Putamen (tissue), 1 donor: ENCODE data around the gene SBK2.
"Not testable (repeated sequence)": the region's sequence is repeated elsewhere in the genome, so short reads cannot be mapped to it uniquely, and the experiment has no call there.

Source experiments
- DNase-seq: peaks from one replicate; pipeline ENCODE4 v3.0.0-alpha.2; 2016; ENCODE audit warnings: low spot score

The SBK2 gene

GRCh38 chr19:55500368-55500952, 36.5 kb downstream of the SBK2 start:
- DNase-seq: no peak

DNA sequence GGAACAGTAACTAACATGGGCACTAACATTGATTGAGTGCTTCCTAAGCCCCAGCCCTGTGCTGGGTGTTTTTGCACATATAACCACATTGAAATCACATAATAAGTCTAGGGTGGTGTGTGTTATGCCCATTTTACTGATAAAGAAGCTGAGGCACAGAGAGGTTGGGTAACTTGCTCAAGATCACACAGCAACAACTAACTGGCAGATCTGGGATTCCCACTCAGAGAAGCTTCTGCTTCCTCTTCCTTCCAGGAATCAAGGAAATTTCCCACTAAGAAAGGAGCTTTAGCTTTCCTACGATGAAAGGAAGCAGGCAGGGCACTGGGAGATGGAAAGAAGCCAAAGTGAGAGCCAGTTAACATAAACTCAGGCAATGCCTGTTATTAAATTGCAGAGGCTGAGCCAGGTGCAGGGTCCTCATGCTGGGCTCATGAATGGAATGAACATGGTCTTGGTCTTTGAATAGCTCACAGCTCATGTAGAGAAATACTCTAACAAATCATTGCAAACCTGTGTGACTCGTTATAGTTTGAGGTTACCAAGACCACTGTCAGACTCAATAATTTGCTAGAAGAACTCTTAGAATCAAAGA, 38.6 kb downstream of the SBK2 start:
- no peak for DNase-seq

DNA sequence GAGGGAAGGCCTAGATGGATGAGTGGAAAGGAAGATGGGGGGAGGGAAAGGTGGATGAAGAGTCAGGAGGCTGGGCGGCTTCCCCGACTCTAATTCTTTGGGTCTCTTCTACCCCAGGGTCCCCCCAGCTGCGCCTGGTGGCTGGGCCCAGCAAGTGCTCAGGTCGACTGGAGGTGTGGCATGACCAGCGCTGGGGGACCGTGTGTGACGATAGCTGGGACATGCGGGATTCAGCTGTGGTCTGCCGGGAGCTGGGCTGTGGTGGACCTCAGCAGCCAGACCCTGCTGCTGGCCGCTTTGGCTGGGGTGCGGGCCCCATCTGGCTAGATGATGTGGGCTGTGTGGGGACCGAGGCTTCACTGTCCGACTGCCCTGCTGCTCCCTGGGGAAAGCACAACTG, 39.2 kb downstream of the SBK2 start:
- DNase-seq: no peak

DNA sequence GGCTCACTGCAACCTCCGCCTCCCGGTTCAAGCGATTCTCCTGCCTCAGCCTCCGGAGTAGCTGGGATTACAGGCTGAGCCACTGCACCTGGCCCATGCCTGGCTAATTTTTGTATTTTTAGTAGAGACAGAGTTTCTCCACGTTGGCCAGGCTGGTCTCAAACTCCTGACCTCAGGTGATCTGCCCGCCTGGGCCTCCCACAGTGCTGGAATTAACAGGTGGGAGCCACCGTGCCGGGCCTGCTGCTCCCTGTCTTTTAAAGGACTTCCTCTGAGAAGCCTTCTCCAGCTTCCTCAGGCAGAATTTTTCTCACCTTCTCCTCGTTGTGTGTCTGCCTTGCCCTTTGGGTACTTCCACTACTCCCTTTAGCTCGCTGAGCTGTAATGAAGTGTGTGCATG, 40.1 kb downstream of the SBK2 start:
- not testable (repeated sequence) for DNase-seq

DNA sequence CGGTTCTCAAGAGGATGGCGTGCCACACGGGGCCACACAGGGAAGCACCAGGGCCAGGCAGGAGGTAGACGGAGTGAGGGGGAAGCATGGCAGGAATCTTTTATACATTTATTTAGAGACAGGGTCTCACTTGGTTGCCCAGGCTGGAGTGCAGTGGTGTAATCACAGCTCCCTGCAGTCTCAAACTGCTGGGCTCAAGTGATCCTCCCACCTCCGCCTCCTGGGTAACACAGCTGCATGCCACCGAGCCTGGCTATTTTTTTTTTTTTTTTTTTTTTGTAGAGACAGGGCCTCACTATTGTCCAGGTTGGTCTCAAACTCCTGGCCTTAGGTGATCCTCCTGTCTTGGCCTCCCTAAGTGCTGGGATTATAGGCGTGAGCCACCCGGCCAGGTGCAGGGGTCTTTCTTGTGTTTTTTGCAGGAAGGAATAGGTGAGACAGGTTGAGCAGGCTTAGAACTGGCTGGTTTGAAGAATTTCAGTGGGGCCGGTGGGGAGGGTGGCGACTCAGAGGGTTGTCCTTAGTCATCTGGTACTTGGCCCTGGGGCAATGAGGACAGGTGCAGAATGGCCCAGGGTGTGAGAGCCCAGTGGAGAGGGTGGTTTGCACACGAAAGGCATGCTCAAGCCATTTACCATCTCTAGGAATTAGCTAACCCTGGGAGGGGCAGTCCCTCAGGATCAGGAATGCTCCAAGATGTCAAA, 41.1 kb downstream of the SBK2 start:
- DNase-seq: no peak

DNA sequence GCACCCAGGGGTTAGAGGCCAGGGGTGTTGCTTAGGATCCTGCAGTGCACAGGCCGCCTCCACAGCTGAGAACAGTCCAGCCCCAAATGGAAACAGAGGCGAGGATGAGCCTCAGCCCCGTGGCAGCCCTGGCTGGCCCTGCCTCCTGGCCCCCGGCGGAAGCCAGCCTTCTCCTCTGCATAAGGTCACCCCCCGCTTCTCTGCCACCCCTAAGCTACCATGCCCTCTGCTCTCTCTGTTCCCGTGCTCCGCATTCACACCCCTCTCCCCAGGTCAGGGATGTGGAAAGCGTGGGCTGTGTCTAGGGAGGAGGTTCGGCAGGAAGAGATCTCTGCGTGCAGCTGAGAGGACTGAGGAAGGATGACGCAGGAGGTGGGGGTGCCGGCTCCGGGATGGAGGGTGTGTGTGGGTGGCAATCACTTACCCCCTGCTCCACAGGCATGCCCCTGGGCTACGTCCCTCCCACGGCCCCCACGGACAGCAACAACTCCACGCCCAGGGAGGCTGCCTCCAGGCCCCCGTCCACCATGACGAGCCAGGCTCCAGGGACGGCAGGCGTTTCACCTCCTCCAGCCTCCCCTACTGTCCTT, 42.7 kb downstream of the SBK2 start:
- peak; percentile 59 for DNase-seq

DNA sequence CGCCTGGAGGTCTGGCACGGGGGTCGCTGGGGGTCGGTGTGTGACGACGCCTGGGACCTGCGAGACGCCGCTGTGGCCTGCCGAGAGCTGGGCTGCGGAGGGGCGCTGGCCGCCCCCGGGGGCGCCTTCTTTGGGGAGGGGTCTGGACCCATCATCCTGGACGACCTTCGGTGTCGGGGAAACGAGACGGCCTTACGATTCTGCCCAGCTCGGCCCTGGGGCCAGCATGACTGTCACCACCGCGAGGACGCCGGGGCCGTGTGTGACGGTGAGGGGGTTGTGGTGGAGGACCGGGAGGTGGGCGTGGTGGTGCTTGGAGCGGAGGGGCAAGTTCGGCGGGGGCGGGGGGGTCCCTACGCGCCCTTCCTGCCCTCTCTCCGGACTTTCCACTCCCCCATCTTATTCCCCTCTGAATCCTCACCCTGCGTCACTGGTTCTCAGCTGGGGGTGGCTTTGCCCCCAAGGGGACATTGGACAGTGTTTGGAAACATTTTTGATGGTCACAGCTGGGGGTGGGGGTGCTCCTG, 43.2 kb downstream of the SBK2 start:
- no peak for DNase-seq

DNA sequence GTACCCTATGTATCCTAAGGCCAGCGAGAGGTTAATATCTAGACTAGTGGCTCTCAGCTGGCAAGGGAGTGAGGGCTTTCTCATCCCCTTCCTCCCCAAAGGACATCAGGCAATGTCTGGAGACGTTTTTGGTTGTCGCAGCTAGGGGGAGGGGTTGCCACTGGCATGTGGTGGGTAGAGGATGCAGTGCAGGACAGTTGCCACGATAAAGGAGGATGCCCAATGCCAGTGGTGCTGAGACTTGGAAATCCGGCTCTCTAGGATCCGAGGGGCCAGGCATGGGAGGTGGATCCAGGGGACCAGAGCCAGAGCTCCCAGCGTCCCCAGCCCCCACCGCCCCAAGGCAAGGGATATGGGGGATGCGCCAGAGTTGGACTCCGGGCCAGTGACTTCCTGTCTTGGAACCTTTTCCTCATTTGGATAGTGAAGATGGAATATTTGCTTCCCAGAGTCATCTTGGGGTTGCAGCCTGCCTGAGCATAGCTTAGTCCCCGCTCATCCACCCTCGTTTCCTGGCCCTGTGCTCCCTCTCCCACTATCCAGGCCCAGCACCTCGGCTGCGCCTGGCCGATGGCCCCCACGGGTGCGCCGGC, 43.8 kb downstream of the SBK2 start:
- no peak for DNase-seq

GRCh38 chr19:55492362-55492944, 44.5 kb downstream of the SBK2 start:
- no peak for DNase-seq

DNA sequence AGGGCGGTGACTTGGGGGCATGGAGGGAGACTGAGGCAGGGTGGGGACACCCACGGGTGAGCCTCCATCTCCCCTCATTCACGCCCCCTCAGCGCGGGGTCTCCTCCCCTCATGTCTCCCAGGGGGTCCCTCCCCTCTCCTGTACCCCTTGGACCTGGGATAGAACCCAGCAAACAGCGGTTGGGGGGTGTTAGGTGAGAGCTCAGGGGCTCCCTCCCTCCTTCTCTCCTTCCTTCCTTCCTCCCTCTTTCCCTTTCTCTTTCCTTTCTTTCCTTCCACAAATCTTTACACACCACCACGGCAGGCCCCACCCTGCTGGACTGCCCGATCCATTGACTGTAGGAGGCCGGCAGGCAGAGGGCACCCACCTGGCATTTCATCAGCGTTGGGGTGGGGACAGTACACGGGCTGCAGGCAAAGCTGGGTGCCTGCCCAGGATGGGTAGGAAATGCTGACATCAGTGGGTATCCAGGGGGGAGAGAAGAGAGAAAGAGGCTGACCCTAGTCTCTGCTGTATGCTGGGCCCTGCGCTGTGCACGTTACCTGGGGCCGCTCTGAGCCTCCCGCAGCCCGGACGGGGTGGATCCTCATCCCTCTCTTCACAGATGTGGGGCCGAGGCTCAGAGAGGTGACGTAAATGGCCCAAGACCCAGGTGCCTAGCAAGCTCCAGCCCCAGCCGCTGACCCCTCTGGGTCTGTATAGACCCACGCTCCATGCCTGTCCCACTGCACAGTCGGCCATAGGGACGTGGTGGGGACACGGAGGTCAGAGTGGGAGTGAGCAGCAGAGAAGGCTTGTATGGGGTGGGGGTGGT, 45.2 kb downstream of the SBK2 start:
- DNase-seq: no peak

DNA sequence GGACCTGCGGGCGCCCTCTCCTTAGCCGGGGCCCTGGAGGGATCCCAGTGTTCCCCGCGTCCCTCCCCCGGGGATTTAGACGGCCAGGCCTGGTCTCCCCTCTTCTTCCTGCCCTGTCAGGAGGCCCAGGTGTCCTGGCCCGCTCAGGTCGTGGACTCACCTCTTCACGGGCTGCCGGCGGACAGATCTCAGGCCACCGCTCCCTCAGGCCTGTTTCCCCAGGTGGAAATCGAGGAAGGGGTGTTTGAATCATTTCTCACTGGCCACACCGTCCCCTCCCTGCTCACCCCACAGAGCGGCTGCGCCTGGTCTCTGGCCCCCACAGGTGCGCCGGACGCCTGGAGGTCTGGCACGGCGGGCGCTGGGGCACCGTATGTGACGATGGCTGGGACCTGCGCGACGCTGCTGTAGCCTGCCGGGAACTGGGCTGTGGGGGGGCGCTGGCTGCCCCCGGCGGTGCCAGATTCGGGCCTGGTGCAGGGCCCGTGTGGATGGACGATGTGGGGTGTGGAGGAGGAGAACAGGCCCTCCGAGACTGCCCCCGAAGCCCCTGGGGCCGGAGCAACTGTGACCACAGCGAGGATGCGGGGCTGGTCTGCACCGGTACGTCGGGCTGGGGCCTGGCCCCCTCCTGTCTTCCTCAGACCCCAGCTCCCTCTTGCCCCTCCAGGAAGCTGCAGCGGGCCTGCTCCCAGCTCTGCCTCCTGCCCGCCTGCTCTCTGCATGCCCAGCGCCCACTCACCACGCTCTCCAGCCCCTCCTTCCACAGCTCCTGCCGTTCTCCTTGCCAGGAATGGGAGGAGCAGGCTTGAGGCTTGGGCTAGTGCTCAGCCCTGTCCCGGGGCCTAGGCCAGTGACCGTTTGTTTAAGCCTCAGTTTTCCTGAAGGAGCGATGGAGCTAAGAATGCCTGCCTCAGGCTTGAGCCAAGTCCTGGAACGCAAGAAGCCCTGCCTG, 46.2 kb downstream of the SBK2 start:
- DNase-seq: no peak

- no peak for DNase-seq
Measured at GRCh38 chr19:55489711-55490477, 47.0 kb downstream of the SBK2 start.

- no peak for DNase-seq
Measured at GRCh38 chr19:55488986-55489710, 47.8 kb downstream of the SBK2 start.

DNA sequence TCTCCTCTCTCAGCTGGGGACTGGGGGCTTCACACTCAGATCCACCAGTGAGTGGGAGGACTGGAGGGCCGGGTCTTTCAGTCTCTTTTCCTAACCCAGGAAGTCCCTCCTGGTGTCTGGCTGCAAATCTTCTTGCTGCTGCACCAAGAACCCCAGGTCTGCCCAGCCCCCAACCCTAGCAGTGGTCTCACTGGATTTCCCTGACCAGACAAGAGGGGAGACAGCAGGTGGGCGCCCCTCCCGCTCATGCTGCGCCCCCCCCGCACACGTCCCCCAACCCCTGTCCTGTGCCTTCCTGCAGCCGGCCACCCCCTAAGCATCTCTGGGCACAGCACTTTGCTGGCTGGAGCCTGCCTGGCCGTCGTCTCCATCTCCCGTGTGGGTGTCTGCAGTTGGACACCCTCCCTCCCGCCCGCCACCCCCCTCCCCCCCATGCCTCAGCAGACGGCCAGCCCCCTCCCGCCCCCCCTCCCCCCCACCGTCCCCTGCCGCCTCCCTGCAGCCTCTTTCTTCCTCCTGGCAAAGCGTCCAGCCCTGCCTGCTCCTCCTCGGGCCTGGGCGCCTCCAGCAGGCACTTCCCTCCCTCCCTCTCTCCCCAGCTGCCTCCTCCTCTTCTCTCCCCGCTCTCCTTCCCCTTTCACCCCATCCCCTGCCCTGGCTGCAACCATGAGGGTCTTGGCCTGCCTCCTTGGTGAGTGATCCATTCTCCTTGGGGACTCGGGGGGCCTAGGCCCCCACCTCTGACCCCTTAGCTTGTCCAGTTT, 48.8 kb downstream of the SBK2 start, which contains the start of gene SSC5D:
Gene SSC5D, plus strand, starts transcription at position 513 of the 764 bp plus-strand sequence. Its CDS starts 154 bp downstream, at position 667.
- no peak for DNase-seq

- DNase-seq: no peak
Measured at GRCh38 chr19:55486971-55487923, 49.7 kb downstream of the SBK2 start.
